Endodermal cell (in vitro differentiated cells): ENCODE measurements around the gene FIS1. TPM values are rescaled to one million over a fixed set of nuclear protein-coding genes. Genes with fewer than 3 reads are reported as not detected.
A peak's percentile ranks its signal among the peaks of the same experiment; 100 is the strongest.

Experiments
- DNase-seq: peaks from one replicate; pipeline ENCODE4 v3.0.0-alpha.2; 2017
- H3K27ac ChIP-seq: 2 replicates; pipeline ENCODE4 v1.5.1; 2013; ENCODE audit warnings: mild to moderate bottlenecking, low read depth, low read length, moderate library complexity
- H3K27me3 ChIP-seq: 2 replicates; pipeline ENCODE4 v1.6.1; 2013; ENCODE audit warnings: mild to moderate bottlenecking, low read length, moderate library complexity; ENCODE audit not compliant: insufficient read depth, control insufficient read depth, poor library complexity, severe bottlenecking
- H3K36me3 ChIP-seq: 2 replicates; pipeline ENCODE4 v1.7.0; 2013; ENCODE audit warnings: mild to moderate bottlenecking, low read length, moderate library complexity; ENCODE audit not compliant: control insufficient read depth, insufficient read depth
- H3K4me1 ChIP-seq: one replicate; pipeline ENCODE4 v1.7.0; 2013; ENCODE audit warnings: low read length; ENCODE audit not compliant: control insufficient read depth, insufficient read depth
- H3K4me3 ChIP-seq: 2 replicates; pipeline ENCODE4 v1.5.1; 2013; ENCODE audit warnings: mild to moderate bottlenecking, low read length, moderate library complexity
- H3K9ac ChIP-seq: 2 replicates; pipeline ENCODE4 v1.6.1; 2013; ENCODE audit warnings: mild to moderate bottlenecking, low read length, moderate library complexity; ENCODE audit not compliant: poor library complexity, severe bottlenecking; ENCODE audit errors: extremely low read depth
- H3K9me3 ChIP-seq: 2 replicates; pipeline ENCODE4 v1.6.1; 2013; ENCODE audit warnings: mild to moderate bottlenecking, low read length, moderate library complexity; ENCODE audit not compliant: control insufficient read depth
- H3K27ac Mint-ChIP-seq: 2 replicates; pipeline ENCODE4 v1.8.0; 2020; ENCODE audit warnings: mixed read lengths
- H3K27me3 Mint-ChIP-seq: 2 replicates; pipeline ENCODE4 v1.8.0; 2021; ENCODE audit warnings: mild to moderate bottlenecking, mixed read lengths; ENCODE audit not compliant: insufficient read depth
- H3K36me3 Mint-ChIP-seq: 2 replicates; pipeline ENCODE4 v1.8.0; 2020; ENCODE audit warnings: low read depth, mixed read lengths
- H3K4me1 Mint-ChIP-seq: 2 replicates; pipeline ENCODE4 v1.8.0; 2020; ENCODE audit warnings: mixed read lengths
- H3K4me3 Mint-ChIP-seq: 2 replicates; pipeline ENCODE4 v1.8.0; 2020; ENCODE audit warnings: mild to moderate bottlenecking, moderate library complexity, mixed read lengths
- H3K9me3 Mint-ChIP-seq: 2 replicates; pipeline ENCODE4 v1.8.0; 2020; ENCODE audit warnings: mild to moderate bottlenecking, mixed read lengths
- WGBS, 2 experiments: methylation state at CpG; one replicate each; pipeline versions ENCODE4 v1.1.5 to v1.1.7; 2013; ENCODE audit warnings: missing lambda C conversion rate in 2 of 2, mixed read lengths in 1 of 2; ENCODE audit not compliant: insufficient coverage in 1 of 2, insufficient read length in 1 of 2; 5-methylcytosine and 5-hydroxymethylcytosine counted together
- total RNA-seq, 2 donors: library from RNA; stranded (reverse); fragmentation: NEBNext Ultra II Directional in 1 of 2; extraction: Animal tissue kit (Norgen Biotek cat#: 25700) in 1 of 2; gene quantifications; 2 replicates in 1 of 2; 3 replicates in 1 of 2; pipeline ENCODE4 v1.2.1, GENCODE V29; 2021
- TF ChIP-seq, protein P1 (sequence below): fragments of 200-600 bp; sonication (generic); conservative IDR thresholded peaks from 2 replicates; pipeline ENCODE4 v1.5.0; 2021; ENCODE audit warnings: antibody characterized with exemption, mild to moderate bottlenecking

FIS1 gene
- total RNA-seq, 2 donors from 2014 or later = 99.9 to 102 TPM

DNA sequence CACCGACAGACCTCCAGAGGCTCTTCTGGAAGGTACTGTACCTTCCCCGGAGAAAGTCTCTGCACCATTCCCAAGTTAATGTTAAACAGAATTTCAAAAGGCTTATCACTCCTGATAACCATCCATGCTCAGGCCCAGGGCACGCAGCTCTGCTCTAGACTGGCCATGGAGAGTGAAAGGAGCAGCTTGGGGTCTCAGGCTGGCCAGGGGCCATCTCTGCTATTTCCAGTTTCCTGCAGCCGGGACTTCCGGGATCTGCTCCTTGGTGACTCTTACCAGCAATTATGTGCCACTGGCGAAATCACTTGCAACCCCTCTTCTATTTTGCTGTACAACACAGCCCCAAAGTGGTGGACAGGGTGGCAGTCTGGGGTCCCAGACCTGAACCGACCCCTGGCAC is 13.2 kb downstream of the FIS1 start:
- Mint-ChIP-seq H3K27me3 (no peaks in the 10 kb centered on the region), H3K27ac (peak overlapping the region; percentile 87), H3K9me3 (no peaks in the 10 kb centered on the region), H3K36me3 (peaks cover 23% of the 10 kb centered on the region), H3K4me1 (peaks cover 18% of the 10 kb centered on the region), H3K4me3 (peak overlapping the region; percentile 58)
- TF ChIP-seq, protein P1, sequence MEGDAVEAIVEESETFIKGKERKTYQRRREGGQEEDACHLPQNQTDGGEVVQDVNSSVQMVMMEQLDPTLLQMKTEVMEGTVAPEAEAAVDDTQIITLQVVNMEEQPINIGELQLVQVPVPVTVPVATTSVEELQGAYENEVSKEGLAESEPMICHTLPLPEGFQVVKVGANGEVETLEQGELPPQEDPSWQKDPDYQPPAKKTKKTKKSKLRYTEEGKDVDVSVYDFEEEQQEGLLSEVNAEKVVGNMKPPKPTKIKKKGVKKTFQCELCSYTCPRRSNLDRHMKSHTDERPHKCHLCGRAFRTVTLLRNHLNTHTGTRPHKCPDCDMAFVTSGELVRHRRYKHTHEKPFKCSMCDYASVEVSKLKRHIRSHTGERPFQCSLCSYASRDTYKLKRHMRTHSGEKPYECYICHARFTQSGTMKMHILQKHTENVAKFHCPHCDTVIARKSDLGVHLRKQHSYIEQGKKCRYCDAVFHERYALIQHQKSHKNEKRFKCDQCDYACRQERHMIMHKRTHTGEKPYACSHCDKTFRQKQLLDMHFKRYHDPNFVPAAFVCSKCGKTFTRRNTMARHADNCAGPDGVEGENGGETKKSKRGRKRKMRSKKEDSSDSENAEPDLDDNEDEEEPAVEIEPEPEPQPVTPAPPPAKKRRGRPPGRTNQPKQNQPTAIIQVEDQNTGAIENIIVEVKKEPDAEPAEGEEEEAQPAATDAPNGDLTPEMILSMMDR = no peak
- Histone ChIP-seq H3K9me3 (no peaks in the 10 kb centered on the region), H3K4me1 (peaks cover 6% of the 10 kb centered on the region), H3K27ac (no peak overlapping the region), H3K4me3 (peak overlapping the region; percentile 70), H3K9ac (no peak overlapping the region), H3K36me3 (peaks cover 11% of the 10 kb centered on the region), H3K27me3 (no peaks in the 10 kb centered on the region)
- WGBS, 2 experiments = 82 to 87% methylated on average over 4 to 7 of the region's 7 CpGs
- DNase-seq = no peak

DNA sequence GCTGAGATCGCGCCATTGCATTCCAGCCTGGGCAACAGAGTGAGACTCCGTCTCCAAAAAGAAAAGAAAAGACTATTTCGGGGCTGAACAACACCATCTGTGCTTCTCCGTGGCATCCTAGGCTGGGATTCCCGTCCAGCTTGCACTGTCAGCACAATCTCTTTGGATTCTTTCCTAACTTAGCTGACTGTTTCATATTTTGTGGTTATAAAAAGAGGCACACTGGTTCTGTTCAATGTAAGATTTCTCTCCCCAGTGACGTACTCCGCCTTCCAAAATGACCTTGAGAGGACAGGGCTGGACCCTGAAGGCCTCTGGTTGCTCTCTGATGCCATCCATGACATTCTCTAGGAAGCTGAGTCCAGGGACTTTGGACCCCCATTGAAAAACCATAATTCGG is 18.2 kb downstream of the FIS1 start:
- no peak overlapping the region for H3K27ac ChIP-seq
- DNase-seq = no peak
- no peak overlapping the region for H3K9ac ChIP-seq
- H3K4me1 Mint-ChIP-seq = peaks cover 9% of the 10 kb centered on the region
- H3K9me3 Mint-ChIP-seq = no peaks in the 10 kb centered on the region
- H3K36me3 ChIP-seq = peaks cover 35% of the 10 kb centered on the region
- H3K27me3 ChIP-seq = no peaks in the 10 kb centered on the region
- no peaks in the 10 kb centered on the region for H3K27me3 Mint-ChIP-seq
- no peak overlapping the region for H3K4me3 ChIP-seq
- no peaks in the 10 kb centered on the region for H3K9me3 ChIP-seq
- H3K27ac Mint-ChIP-seq = no peak overlapping the region
- peaks cover 4% of the 10 kb centered on the region for H3K4me1 ChIP-seq
- H3K36me3 Mint-ChIP-seq = peaks cover 54% of the 10 kb centered on the region
- TF ChIP-seq, protein P1 = no peak
- WGBS, 2 experiments = 96 to 98% methylated on average over 7 to 9 of the region's 9 CpGs
- no peak overlapping the region for H3K4me3 Mint-ChIP-seq

DNA sequence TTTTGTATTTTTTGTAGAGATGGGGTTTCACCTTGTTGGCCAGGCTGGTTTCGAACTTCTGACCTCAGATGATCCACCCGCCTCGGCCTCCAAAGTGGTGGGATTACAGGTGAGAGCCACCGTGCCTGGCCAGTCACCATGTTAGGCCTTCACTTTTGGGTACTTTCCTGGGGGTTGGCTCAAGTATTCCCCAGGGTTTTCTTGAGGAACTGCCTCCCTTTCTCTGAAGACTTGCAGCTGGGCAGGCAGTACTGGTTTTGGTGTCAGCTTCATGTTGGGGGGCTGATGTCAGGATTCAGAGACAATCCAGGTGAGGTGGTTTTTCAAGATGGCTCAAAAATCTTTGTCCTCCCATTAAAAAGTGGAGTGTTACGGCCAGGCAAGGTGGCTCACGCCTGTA is 19.2 kb downstream of the FIS1 start:
- TF ChIP-seq, protein P1 = no peak
- no peak for DNase-seq
- Mint-ChIP-seq H3K4me1 (peaks cover 3% of the 10 kb centered on the region), H3K27ac (no peak overlapping the region), H3K27me3 (no peaks in the 10 kb centered on the region), H3K4me3 (no peak overlapping the region), H3K36me3 (peaks cover 55% of the 10 kb centered on the region), H3K9me3 (no peaks in the 10 kb centered on the region)
- no peak overlapping the region for H3K9ac ChIP-seq
- H3K4me1 ChIP-seq = no peaks in the 10 kb centered on the region
- WGBS, 2 experiments = 95 to 97% methylated on average over 4 to 6 of the region's 6 CpGs
- H3K36me3 ChIP-seq = peaks cover 35% of the 10 kb centered on the region
- H3K9me3 ChIP-seq = no peaks in the 10 kb centered on the region
- no peak overlapping the region for H3K27ac ChIP-seq
- H3K4me3 ChIP-seq = no peak overlapping the region
- H3K27me3 ChIP-seq = no peaks in the 10 kb centered on the region
